Measurements from ENCODE around the gene HELLS.

DNA sequence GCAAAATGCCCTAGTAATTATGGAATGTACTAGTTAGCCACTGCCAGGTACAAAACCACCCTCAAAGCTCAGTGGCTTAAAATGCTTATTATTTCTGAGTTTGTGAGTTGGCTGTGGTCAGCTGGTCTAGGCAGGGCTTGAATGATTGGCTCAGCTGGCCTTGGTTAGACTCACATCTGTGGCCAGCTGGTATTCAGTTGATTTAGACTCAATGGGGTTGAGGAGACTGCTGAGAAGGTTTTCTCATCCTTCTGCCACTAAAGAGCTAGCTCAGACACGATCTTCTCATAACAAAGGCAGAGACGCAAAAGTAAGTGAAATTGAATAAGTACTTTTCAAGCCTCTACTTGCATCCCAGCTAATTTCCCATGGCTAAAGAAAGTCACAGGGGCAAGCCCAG is 80.9 kb downstream of the HELLS start:
- TF ChIP-seq, protein P1, sequence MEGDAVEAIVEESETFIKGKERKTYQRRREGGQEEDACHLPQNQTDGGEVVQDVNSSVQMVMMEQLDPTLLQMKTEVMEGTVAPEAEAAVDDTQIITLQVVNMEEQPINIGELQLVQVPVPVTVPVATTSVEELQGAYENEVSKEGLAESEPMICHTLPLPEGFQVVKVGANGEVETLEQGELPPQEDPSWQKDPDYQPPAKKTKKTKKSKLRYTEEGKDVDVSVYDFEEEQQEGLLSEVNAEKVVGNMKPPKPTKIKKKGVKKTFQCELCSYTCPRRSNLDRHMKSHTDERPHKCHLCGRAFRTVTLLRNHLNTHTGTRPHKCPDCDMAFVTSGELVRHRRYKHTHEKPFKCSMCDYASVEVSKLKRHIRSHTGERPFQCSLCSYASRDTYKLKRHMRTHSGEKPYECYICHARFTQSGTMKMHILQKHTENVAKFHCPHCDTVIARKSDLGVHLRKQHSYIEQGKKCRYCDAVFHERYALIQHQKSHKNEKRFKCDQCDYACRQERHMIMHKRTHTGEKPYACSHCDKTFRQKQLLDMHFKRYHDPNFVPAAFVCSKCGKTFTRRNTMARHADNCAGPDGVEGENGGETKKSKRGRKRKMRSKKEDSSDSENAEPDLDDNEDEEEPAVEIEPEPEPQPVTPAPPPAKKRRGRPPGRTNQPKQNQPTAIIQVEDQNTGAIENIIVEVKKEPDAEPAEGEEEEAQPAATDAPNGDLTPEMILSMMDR (IDR thresholded peaks at IDR 0.05), result no peak
- TF ChIP-seq EZH2 (IDR thresholded peaks at IDR 0.05) (no peak), EZH2phosphoT487 (IDR thresholded peaks at IDR 0.05) (no peak)

Measured in neural progenitor cell (in vitro differentiated cells).